Measurements from ENCODE around the gene SEZ6. TPM values are rescaled to one million over a fixed set of nuclear protein-coding genes. Genes with fewer than 3 reads are reported as not detected.

Gene SEZ6
- total RNA-seq, 2 donors from 2014 or later: 0.20 TPM; not detected in 1

- Histone ChIP-seq H3K36me3 (ENCODE audit: control insufficient read depth, insufficient read depth, low read length) (no peaks in the 10 kb centered on the region), H3K9me3 (ENCODE audit: control insufficient read depth, low read length) (no peaks in the 10 kb centered on the region), H3K27me3 (ENCODE audit: control insufficient read depth, insufficient read depth, low read length, poor library complexity, severe bottlenecking) (no peaks in the 10 kb centered on the region), H3K4me1 (ENCODE audit: control insufficient read depth, insufficient read depth, low read length) (peaks cover 3% of the 10 kb centered on the region), H3K9ac (ENCODE audit: extremely low read depth, low read length, poor library complexity, severe bottlenecking) (no peak overlapping the region), H3K27ac (ENCODE audit: low read depth, low read length) (no peak overlapping the region), H3K4me3 (ENCODE audit: low read length) (no peak overlapping the region)
- peak; percentile 41 for DNase-seq
- Mint-ChIP-seq H3K9me3 (no peaks in the 10 kb centered on the region), H3K4me1 (peaks cover 5% of the 10 kb centered on the region), H3K36me3 (ENCODE audit: low read depth) (no peaks in the 10 kb centered on the region), H3K27ac (no peak overlapping the region), H3K4me3 (no peak overlapping the region), H3K27me3 (ENCODE audit: insufficient read depth) (peaks cover 4% of the 10 kb centered on the region)
- TF ChIP-seq CTCF (conservative IDR thresholded peaks at IDR 0.05): no peak
- WGBS, 2 experiments (ENCODE audit: insufficient coverage in 1 of 2, insufficient read length in 1 of 2): 92 to 97% methylated on average over 7 of the region's 7 CpGs
Measured at GRCh38 chr17:28957992-28958355, 47.9 kb downstream of the SEZ6 start.

GRCh38 chr17:28957277-28957991 lies 48.4 kb downstream of the SEZ6 start:
- no peak for DNase-seq
- no peaks in the 10 kb centered on the region for H3K27me3 ChIP-seq (ENCODE audit: control insufficient read depth, insufficient read depth, low read length, poor library complexity, severe bottlenecking)
- H3K9me3 ChIP-seq (ENCODE audit: control insufficient read depth, low read length): no peaks in the 10 kb centered on the region
- no peak overlapping the region for H3K4me3 ChIP-seq (ENCODE audit: low read length)
- H3K27ac Mint-ChIP-seq: no peak overlapping the region
- H3K4me1 ChIP-seq (ENCODE audit: control insufficient read depth, insufficient read depth, low read length): peaks cover 3% of the 10 kb centered on the region
- no peak overlapping the region for H3K27ac ChIP-seq (ENCODE audit: low read depth, low read length)
- H3K4me3 Mint-ChIP-seq: no peak overlapping the region
- H3K9ac ChIP-seq (ENCODE audit: extremely low read depth, low read length, poor library complexity, severe bottlenecking): no peak overlapping the region
- no peaks in the 10 kb centered on the region for H3K9me3 Mint-ChIP-seq
- no peaks in the 10 kb centered on the region for H3K36me3 Mint-ChIP-seq (ENCODE audit: low read depth)
- TF ChIP-seq CTCF (conservative IDR thresholded peaks at IDR 0.05): no peak
- peaks cover 4% of the 10 kb centered on the region for H3K27me3 Mint-ChIP-seq (ENCODE audit: insufficient read depth)
- H3K4me1 Mint-ChIP-seq: peaks cover 5% of the 10 kb centered on the region
- H3K36me3 ChIP-seq (ENCODE audit: control insufficient read depth, insufficient read depth, low read length): no peaks in the 10 kb centered on the region
- 95 to 96% methylated on average over 9 to 13 of the region's 13 CpGs for WGBS, 2 experiments (ENCODE audit: insufficient coverage in 1 of 2, insufficient read length in 1 of 2)

- Mint-ChIP-seq H3K36me3 (ENCODE audit: low read depth) (no peaks in the 10 kb centered on the region), H3K9me3 (no peaks in the 10 kb centered on the region), H3K27ac (no peak overlapping the region), H3K4me1 (peaks cover 5% of the 10 kb centered on the region), H3K27me3 (ENCODE audit: insufficient read depth) (peaks cover under 1% of the 10 kb centered on the region), H3K4me3 (no peak overlapping the region)
- H3K27ac ChIP-seq (ENCODE audit: low read depth, low read length): no peak overlapping the region
- TF ChIP-seq CTCF (conservative IDR thresholded peaks at IDR 0.05): no peak
- DNase-seq: no peak
- no peaks in the 10 kb centered on the region for H3K36me3 ChIP-seq (ENCODE audit: control insufficient read depth, insufficient read depth, low read length)
- 93 to 96% methylated on average over 3 of the region's 3 CpGs for WGBS, 2 experiments (ENCODE audit: insufficient coverage in 1 of 2, insufficient read length in 1 of 2)
- peaks cover 3% of the 10 kb centered on the region for H3K4me1 ChIP-seq (ENCODE audit: control insufficient read depth, insufficient read depth, low read length)
- H3K27me3 ChIP-seq (ENCODE audit: control insufficient read depth, insufficient read depth, low read length, poor library complexity, severe bottlenecking): no peaks in the 10 kb centered on the region
- H3K4me3 ChIP-seq (ENCODE audit: low read length): no peak overlapping the region
- H3K9me3 ChIP-seq (ENCODE audit: control insufficient read depth, low read length): no peaks in the 10 kb centered on the region
- no peak overlapping the region for H3K9ac ChIP-seq (ENCODE audit: extremely low read depth, low read length, poor library complexity, severe bottlenecking)
Measured at GRCh38 chr17:28956861-28957260, 49.0 kb downstream of the SEZ6 start.

Data from endodermal cell (in vitro differentiated cells).